Measurements from ENCODE around the gene ZMYND11. TPM values are rescaled to one million over a fixed set of nuclear protein-coding genes. Genes with fewer than 3 reads are reported as not detected.
"Not testable (repeated sequence)": the region's sequence is repeated elsewhere in the genome, so short reads cannot be mapped to it uniquely, and the experiment has no call there.

The ZMYND11 gene
- polyA plus RNA-seq, 1 donor = 61.0 TPM

- peak; percentile 63 for DNase-seq
These were observed 766 bp upstream of the ZMYND11 start for GRCh38 chr10:134247-135131.

- peak; percentile 65 for DNase-seq
These were observed 578 bp downstream of the ZMYND11 start for GRCh38 chr10:135601-136464.

- DNase-seq = no peak
These were observed 1.2 kb downstream of the ZMYND11 start for GRCh38 chr10:136465-136762.

- DNase-seq = no peak
These were observed 1.8 kb downstream of the ZMYND11 start for GRCh38 chr10:137031-137430.

GRCh38 chr10:137606-138005 lies 2.4 kb downstream of the ZMYND11 start:
- no peak for DNase-seq

GRCh38 chr10:142371-142770 lies 7.1 kb downstream of the ZMYND11 start:
- no peak for DNase-seq

- no peak for DNase-seq
These were observed 17.7 kb downstream of the ZMYND11 start for GRCh38 chr10:152915-153314.

- no peak for DNase-seq
These were observed 19.1 kb downstream of the ZMYND11 start for GRCh38 chr10:154348-154747.

- DNase-seq = no peak
These were observed 32.1 kb downstream of the ZMYND11 start for GRCh38 chr10:167383-167782.

- no peak for DNase-seq
These were observed 38.5 kb downstream of the ZMYND11 start for GRCh38 chr10:173741-174140.

- DNase-seq = no peak
These were observed 41.4 kb downstream of the ZMYND11 start for GRCh38 chr10:176677-177076.

- peak; percentile 8 for DNase-seq
These were observed 43.0 kb downstream of the ZMYND11 start for GRCh38 chr10:178208-178607.

- DNase-seq = no peak
These were observed 43.5 kb downstream of the ZMYND11 start for GRCh38 chr10:178723-179122.

- no peak for DNase-seq
These were observed 47.4 kb downstream of the ZMYND11 start for GRCh38 chr10:182441-183201.

GRCh38 chr10:184174-184573 lies 48.9 kb downstream of the ZMYND11 start:
- no peak for DNase-seq

GRCh38 chr10:184911-185310 lies 49.7 kb downstream of the ZMYND11 start:
- DNase-seq = no peak

GRCh38 chr10:185571-185970 lies 50.3 kb downstream of the ZMYND11 start:
- DNase-seq = not testable (repeated sequence)

- no peak for DNase-seq
These were observed 51.7 kb downstream of the ZMYND11 start for GRCh38 chr10:186911-187310.

- DNase-seq = no peak
These were observed 53.3 kb downstream of the ZMYND11 start for GRCh38 chr10:188546-188945.

- no peak for DNase-seq
These were observed 55.0 kb downstream of the ZMYND11 start for GRCh38 chr10:190216-190615.

- no peak for DNase-seq
These were observed 56.7 kb downstream of the ZMYND11 start for GRCh38 chr10:191703-192518.

- DNase-seq = no peak
These were observed 59.0 kb downstream of the ZMYND11 start for GRCh38 chr10:194281-194680.
